ENCODE data around the gene HIPK1. TPM values are rescaled to one million over a fixed set of nuclear protein-coding genes. Genes with fewer than 3 reads are reported as not detected.
A peak's percentile ranks its signal among the peaks of the same experiment; 100 is the strongest.

The HIPK1 gene
- total RNA-seq, 1 donor: 23.9 TPM

DNA sequence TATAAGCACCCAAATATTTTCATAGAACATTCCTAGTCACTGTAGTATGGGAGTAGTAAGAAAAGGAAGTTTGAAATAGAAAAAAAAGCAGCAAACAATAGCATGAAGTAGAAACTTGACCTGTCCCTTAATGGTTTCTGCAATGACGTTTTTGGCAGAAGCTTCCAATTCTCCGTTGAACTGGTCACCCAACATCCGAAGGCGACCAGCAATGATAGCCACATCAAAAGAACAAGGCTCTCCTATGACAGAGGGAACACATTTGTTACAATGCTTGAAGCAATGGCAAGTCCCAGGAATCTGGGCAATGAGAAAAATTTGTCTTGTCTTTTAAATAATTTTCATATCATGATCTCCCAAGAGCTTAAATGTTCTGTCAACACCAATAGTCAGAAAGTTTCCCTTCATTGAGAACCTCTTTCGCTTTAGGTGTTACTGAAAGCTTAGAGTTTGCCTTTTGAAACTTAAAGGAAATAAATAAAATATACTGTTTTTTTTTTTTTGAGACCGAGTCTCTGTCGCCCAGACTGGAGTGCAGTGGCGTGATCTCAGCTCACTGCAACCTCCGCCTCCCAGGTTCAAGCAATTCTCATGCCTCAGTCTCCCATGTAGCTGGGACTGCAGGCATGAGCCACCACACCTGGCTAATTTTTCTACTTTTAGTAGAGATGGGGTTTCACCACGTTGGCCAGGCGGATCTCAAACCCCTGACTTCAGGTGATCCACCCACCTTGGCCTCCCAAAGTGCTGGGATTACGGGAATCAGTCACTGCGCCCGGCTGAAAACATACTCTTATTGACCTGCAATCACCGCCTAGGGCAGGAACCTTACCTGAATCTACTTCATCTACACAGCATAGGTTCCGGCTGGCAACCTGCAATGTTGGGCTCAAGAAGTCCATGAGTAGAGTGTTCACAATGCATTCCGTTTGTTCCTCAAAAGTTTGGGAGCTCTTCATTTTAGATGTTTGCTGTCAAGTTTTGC is 42.4 kb upstream of the HIPK1 start:
- Histone ChIP-seq H3K36me3 (ENCODE audit: insufficient read depth, low read length) (no peaks in the 10 kb centered on the region), H3K27ac (ENCODE audit: low read depth, low read length) (no peak overlapping the region), H3K4me3 (ENCODE audit: insufficient read depth, low read length) (no peak overlapping the region), H3K79me2 (ENCODE audit: insufficient read depth, low read length) (no peaks in the 10 kb centered on the region), H3K4me1 (ENCODE audit: insufficient read depth, low read length) (no peaks in the 10 kb centered on the region), H2AFZ (ENCODE audit: low read length) (no peak overlapping the region), H3K4me2 (ENCODE audit: insufficient read depth, low read length) (no peak overlapping the region), H3K9me3 (ENCODE audit: low read depth, low read length) (no peaks in the 10 kb centered on the region), H3K27me3 (ENCODE audit: insufficient read depth, low read length) (no peaks in the 10 kb centered on the region), H4K20me1 (ENCODE audit: insufficient read depth, low read length) (no peaks in the 10 kb centered on the region)
- DNase-seq (ENCODE audit: insufficient read length, low spot score, missing footprints): peak; percentile 58
- TF ChIP-seq CTCF (IDR thresholded peaks at IDR 0.05; ENCODE audit: extremely low read depth, low read depth, low read length): no peak

DNA sequence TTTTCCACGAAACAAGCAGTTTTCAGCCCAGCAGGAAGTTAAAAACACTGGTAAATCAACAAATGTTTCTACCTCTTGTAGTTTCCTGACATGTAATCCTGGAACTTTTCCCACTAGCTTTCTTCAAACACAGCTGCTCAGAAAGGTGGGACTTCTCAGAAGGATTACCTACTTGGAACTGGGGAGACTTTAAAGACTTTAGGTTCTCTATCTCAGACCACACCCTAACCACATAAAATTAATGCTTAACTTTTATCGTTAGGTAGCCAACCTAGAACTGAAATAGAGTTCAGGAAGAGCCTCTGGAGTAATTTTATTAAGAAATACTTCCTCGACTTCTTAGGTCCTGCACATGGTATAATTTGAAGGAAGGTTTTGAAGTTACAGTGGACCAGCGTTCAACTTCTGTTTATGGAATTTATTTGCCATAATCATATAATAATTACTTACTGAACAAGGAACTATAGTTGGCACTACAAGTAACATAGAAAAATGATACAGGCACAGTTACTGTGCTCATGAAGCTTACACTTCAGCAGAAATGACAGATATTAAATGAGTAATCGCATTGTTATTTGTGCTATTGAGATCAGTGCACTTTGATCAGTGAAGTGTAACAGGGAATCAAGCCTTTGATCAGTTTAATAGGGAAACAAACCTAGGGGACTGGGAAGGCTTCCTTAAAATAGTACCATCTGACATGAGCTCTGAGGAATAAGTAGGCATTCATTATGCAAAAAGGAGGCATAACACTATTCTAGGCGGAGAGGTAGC is 41.5 kb upstream of the HIPK1 start, which contains the start of gene BCL2L15:
Gene BCL2L15, minus strand, starts transcription at position 180 of the 774 bp plus-strand sequence. CDS start 206 bp downstream, outside the sequence.
- H2AFZ ChIP-seq (ENCODE audit: low read length): no peak within 1 kb of the TSS
- H3K27me3 ChIP-seq (ENCODE audit: insufficient read depth, low read length): no peaks in the 10 kb centered on the region
- DNase-seq (ENCODE audit: insufficient read length, low spot score, missing footprints): no peak
- no peak for TF ChIP-seq CTCF (IDR thresholded peaks at IDR 0.05; ENCODE audit: extremely low read depth, low read depth, low read length)
- H3K4me2 ChIP-seq (ENCODE audit: insufficient read depth, low read length): no peak within 1 kb of the TSS
- H4K20me1 ChIP-seq (ENCODE audit: insufficient read depth, low read length): no peaks in the 10 kb centered on the region
- H3K4me1 ChIP-seq (ENCODE audit: insufficient read depth, low read length): no peaks in the 10 kb centered on the region
- no peaks in the 10 kb centered on the region for H3K9me3 ChIP-seq (ENCODE audit: low read depth, low read length)
- no peak within 1 kb of the TSS for H3K4me3 ChIP-seq (ENCODE audit: insufficient read depth, low read length)
- no peak within 1 kb of the TSS for H3K27ac ChIP-seq (ENCODE audit: low read depth, low read length)
- H3K36me3 ChIP-seq (ENCODE audit: insufficient read depth, low read length): no peaks in the 10 kb centered on the region
- no peaks in the 10 kb centered on the region for H3K79me2 ChIP-seq (ENCODE audit: insufficient read depth, low read length)

- no peak for DNase-seq (ENCODE audit: insufficient read length, low spot score, missing footprints)
- no peaks in the 10 kb centered on the region for H4K20me1 ChIP-seq (ENCODE audit: insufficient read depth, low read length)
- no peaks in the 10 kb centered on the region for H3K79me2 ChIP-seq (ENCODE audit: insufficient read depth, low read length)
- no peaks in the 10 kb centered on the region for H3K4me1 ChIP-seq (ENCODE audit: insufficient read depth, low read length)
- H3K9me3 ChIP-seq (ENCODE audit: low read depth, low read length): no peaks in the 10 kb centered on the region
- H2AFZ ChIP-seq (ENCODE audit: low read length): no peak overlapping the region
- H3K4me3 ChIP-seq (ENCODE audit: insufficient read depth, low read length): no peak overlapping the region
- H3K27me3 ChIP-seq (ENCODE audit: insufficient read depth, low read length): no peaks in the 10 kb centered on the region
- no peak overlapping the region for H3K4me2 ChIP-seq (ENCODE audit: insufficient read depth, low read length)
- peaks cover 16% of the 10 kb centered on the region for H3K36me3 ChIP-seq (ENCODE audit: insufficient read depth, low read length)
- no peak for TF ChIP-seq CTCF (IDR thresholded peaks at IDR 0.05; ENCODE audit: extremely low read depth, low read depth, low read length)
- H3K27ac ChIP-seq (ENCODE audit: low read depth, low read length): no peak overlapping the region
Observed at GRCh38 chr1:113890816-113891215, 38.3 kb upstream of the HIPK1 start.
